HG03159 (cell line): Measurements from ENCODE around the gene TNFAIP8.

Experiments used
- ATAC-seq: cut with Tn5 transposase; IDR thresholded peaks from one replicate; pipeline ENCODE4 v1.9.1; 2021; ENCODE audit warnings: mild to moderate bottlenecking, moderate library complexity; ENCODE audit not compliant: unreplicated experiment

The TNFAIP8 gene

GRCh38 chr5:119389288-119390030 lies 33.6 kb downstream of the TNFAIP8 start:
- ATAC-seq: no peak

- no peak for ATAC-seq
These were observed 34.6 kb downstream of the TNFAIP8 start for GRCh38 chr5:119390404-119390803.

DNA sequence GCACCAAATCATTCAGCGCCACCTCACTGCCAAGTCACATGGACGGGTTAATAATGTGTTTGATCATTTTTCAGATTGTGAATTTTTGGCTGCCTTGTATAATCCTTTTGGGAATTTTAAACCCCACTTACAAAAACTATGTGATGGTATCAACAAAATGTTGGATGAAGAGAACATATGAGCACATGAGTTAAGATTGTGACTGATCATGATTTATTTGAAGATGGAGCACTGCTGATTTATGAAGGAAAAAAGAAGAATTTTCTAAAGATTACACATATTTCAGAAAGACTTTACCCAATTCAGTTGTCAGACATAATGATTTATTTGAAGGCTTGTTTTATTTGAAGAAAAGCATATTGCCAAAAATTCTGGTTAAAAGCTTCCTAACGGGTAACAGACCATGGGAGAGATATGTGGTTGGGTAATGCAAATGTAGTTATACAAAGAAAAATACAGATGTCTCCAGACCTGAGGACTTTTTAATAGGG lies 37.4 kb downstream of the TNFAIP8 start:
- ATAC-seq: no peak

DNA sequence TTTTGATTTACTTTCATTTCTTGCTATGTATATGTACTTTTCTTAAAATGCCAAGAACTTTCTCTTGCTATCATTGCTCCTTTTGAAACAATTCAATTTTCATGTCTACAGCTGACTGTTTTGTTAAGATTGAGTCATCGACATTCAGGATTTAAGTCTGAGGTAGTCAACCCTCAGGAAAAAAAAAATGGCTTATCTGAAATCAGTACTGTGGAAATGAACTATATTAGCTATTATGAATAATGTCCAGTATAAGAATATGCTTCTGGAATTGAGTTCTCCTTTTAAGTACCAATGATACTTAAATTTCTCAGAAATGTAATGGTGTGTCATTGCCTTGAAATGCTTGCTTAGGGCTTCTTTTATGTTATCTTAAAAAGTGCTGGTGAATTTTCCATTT lies 37.9 kb downstream of the TNFAIP8 start:
- ATAC-seq: no peak

DNA sequence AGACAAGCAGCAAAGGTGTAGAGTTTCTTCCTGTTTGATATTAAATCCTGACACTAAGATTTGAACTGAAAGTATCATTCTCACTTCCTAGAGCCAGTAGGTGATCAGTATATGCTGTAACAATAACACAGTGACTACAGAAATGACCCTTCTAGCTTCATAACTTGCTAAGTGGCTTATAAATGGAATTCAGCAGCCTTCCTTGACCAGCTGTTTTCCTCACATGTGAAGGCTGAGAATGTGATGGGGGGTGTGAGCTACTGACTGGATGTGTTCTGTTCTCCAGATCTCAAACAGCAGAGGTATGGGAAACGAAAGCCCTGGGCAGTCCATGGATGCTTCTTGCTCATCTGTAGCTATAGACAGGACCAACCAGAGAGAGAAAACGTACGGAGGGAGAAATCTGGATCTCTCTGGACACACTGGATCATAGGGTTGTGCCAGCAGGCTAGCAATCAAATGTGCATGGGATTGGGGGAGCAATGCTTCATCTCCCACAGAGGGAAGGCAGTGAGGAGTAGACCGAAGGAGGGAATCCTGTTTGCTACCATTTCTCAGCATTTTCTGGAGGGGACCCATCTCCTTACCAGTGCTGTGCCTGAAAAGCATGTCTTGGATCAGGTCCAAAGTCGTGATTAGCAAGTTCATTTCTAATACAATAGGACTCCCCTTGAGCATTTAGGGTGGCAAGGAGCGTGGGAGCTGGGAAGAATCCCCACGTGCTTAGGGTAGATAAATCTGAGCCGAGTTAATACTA lies 39.4 kb downstream of the TNFAIP8 start:
- ATAC-seq: peak; percentile 65

DNA sequence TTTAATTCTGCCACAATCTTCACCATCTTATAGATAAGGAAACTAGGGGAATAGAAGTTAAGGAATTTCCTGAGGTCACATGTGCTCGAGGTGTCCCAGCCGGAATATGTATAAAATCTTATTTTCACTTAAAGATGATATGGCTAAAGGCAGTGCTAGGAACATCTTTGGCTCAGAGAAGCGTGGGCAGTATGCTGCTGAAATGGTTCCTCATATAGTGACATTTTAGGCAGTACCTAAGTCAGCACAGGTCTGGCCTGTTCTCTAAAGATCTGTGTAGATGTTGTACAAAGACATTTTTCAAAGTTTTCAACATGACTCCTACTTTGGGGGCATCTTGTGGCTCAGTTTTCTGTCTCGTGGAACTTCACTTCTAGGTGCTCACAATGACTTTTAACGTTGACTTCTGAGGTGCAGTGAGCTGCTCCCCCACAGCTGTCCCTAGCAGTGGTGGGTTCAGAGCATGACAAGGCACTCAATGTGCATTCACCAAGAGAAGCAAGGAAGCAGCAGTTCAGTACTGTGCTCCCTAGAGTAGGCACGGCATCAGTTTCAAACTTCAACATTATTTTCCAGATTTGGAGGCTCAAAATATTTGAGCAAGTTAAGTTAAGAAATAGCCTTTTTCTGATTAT lies 40.3 kb downstream of the TNFAIP8 start:
- ATAC-seq: no peak

DNA sequence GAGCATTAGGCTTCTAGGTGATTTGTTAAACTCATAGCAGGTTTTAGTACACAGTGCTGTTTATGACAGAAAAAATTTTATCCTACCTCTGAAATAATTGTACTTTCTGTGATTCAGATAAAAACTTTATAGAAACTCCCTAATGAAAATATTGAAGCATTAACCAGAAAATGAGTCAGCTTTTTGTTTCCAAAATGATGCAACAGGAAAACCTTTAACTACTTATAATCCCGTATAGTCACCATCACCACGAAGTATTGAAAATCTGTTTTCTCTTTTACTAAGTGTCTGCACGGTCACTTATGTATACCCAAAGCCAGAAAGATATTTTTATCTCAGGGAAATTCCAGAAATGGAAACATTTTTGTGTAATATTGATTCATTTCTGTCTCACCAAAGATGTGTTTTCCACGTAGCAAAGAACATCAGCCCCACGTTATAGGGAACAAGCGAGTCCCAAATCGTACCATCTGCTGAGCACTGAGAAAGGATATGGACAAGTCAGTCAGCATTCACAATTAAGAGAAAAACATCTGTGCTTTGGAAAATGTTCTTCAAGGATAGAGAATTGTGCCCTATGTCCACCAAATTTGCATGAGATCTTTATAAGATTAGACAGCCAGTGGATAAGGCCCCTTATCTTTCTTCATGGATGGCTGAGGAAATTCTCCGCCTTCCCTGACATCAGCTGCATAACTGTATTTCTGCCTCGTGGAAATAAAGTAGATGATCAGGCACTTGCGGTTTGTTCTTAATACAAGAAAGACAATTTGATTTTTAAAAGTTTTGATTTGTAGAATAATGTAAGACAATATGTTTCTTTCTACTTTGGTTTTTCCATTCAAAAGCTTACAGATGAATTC lies 41.9 kb downstream of the TNFAIP8 start:
- peak; percentile 45 for ATAC-seq

DNA sequence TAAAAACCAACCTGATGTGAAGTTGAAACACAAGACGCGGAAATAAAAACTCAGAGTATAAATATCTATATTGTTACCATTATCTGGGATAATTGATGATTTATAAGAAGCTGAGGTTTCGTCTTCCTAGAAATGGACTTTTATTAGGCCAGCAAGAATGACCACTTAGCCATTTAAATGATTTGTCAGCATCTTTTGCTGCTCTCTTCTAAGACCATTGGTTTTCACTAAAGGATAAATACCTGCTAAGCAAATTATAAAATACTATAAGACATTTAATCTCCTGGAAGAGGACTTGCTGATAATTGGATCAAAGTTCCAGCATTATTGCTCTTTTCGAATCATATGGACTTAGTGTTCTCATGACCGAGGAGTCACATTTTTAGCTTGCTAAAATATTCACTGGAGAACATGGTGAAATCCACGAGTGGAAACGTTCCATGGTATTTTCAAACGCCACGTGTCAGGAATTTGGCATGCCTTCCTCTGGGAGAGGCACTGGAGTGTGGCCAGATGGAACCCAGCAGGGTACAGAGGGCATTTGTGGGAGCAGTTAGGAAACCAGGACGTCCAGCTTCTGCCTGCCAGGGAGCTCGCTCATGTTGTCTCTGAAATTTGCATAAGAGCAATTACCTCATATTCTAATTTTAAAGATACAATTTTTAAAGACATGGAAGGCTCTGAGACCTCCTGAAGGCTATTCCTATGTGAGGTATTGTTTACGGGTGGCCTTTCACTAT lies 43.1 kb downstream of the TNFAIP8 start:
- ATAC-seq: no peak

DNA sequence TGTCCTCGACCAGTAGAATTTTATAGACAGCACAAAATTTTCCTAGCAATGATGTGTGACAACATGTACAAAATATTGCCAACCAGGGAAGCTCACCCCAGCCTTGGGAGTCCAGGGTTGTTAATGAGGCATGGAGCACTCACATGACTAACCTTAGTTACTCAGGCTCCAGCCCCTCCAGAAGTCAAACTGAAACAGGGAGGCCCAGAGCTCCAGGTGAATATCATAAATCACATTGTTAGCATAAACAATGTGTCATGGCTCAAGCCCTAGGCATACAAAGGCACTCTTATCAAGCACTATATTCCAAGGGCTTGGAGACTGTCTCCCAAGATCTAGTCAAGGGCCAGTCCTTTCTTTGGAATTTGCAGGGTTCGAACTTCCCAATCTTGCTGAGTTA lies 44.4 kb downstream of the TNFAIP8 start:
- no peak for ATAC-seq

DNA sequence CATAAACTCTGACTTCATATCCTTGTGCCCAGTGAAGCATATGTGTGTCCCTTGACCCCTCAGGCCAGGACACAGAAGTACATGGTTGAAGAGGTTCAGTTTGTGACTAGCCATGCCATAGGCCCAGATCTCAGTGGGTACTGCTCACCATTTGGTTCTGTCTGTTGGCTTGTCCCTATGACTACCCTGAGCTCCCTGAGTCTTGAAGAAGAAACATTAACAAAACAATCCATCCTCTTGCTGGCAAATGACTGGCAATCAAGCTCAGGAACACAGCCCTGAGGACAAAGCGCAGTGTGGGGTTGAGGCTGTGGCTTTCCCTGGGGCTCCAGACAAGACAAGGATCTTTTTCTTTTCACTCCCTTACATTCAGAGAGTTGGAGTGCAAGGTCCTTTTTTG lies 46.3 kb downstream of the TNFAIP8 start:
- ATAC-seq: no peak

- no peak for ATAC-seq
These were observed 46.7 kb downstream of the TNFAIP8 start for GRCh38 chr5:119402555-119402954.

- ATAC-seq: no peak
These were observed 48.2 kb downstream of the TNFAIP8 start for GRCh38 chr5:119404033-119404432.

- ATAC-seq: peak; percentile 40
These were observed 49.6 kb downstream of the TNFAIP8 start for GRCh38 chr5:119405419-119405818.

GRCh38 chr5:119406551-119407110 lies 50.8 kb downstream of the TNFAIP8 start:
- no peak for ATAC-seq

DNA sequence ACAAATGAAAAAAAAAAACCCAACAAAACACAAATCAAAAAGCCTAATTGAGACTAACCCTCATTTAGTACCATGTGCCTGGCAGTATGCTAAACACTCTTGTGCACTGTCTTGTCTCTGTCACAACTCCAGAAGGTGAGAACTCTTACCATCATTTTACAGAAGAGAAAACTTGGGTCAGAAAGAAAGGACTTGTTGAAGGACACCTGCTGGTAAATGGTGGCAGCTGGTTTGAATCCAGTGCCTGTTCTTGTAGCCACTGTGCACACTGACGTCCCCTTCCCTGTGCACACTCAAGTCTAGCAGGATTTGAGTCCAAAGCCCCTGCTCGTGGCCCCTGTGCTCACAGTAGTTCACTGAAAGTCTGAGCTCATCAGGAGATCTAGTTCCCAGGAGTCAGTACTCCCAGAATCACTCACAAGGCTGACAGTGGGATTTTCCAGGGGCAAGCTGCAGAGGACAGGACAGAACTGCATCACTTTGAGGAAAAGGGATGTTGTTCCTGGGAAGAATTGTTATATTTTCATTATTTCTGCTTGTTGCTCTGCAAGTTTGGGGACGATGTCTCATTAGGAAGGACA lies 53.5 kb downstream of the TNFAIP8 start:
- ATAC-seq: no peak

DNA sequence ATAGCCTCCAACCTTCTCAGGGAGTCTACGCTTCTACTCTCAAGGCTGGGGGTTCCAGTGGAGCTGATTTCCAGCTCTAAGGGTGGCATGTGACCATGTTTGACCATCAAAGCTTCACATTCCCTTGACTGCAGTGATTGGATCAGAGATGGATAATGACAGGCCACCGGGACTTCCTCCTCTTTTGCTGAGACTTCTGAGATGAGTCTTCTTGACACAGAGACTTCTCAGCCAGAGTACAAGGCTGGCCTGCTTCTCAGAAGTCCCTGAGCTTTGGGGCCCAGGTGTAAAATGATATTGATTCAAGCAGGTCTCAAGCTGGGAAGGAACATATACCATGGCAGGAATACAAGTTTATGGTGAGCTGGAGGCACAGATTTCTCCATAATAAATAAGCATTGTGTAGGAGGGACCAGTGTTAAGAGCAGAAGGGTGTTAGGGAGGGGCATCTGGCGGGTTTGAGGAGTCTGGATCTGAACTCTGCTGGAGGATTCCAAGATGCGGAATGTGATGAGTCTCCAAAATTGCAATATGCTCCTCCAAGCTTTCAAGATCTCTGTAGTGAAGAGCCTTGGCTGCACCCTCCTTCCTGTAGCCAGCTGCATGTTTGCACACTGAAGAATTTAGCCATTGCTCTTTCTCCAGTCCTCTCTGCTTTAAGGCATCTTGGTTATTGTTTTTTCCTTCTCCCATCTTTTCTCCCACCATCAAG lies 54.8 kb downstream of the TNFAIP8 start:
- ATAC-seq: no peak

GRCh38 chr5:119411361-119412278 lies 55.8 kb downstream of the TNFAIP8 start:
- peak; percentile 61 for ATAC-seq
